Activated gamma-delta T cell treated with anti-CD3 and anti-CD28 coated beads, Interleukin-2, amount 50 U/mL, for 16 hours (primary cell): ENCODE data around the gene RGP1.

Experiments
- DNase-seq: peaks from one replicate; pipeline ENCODE4 v3.0.0-alpha.2; 2020; ENCODE audit warnings: low read depth

Gene RGP1

DNA sequence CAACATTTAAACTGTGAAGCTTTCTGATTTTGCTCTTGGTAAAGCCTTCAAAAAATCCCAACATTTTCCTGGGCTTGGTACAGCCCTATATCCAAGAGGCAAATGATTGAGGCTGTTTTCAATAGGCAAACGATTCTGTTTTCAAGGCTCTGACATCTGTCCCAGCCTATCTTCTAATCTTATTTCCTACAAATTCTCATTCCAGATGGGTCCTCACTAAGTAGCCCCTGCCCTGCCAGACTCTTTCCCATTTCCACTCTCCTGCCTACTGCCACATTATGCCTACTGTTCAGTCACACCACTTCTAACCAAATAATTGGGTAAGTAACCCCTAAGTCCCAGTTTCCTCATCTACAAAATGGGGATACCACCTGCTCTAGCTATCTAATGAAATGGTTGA lies 3.5 kb upstream of the RGP1 start:
- no peak for DNase-seq

DNA sequence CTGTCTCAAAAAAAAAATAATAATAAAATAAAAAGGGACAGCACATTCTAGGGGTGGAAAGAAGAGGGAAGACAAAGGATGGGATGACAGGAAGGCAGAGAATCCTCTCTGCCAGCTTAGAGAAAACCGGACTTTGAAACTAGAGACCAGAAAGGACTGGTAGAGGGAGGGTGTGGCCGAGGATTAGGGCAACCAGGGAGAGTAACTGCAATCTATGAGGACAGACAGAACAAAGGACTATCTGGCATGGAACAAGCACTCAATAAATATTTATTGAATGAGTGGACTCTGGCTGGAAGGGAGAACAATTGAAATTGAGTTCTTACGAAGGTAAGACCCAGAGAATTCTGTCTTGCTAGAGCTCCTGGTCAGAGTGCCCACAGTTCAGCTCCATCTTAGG lies 2.5 kb upstream of the RGP1 start:
- DNase-seq, result no peak

DNA sequence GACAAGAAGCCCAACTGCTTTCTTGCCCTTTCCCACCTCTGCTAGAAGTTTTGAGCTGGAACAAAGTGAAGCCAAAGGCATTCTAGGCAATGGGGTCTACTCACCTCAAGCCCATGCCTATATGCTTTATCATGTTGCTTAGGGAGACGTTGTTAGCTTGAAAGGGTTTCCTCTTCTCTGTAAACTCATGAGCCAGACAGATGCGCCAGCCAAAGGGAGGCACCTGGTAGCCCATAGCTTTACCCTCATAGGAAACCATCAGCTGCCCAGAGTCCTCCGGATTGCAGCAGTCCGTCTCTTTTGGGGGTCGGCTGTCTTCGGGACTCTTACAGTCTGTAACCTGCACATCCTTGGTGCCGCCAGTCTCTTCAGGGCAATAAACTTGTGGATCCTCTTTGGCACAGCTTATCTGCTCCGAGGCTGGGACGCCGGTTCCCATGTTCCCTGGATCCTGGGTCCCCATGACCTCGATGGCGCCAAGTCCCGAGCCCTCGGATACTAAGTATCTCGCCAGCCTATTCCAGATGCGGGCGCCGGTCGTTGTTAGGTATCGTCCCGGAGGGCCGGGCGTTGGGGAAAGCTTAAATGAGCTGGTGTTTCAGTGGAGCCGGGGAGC lies 737 bp upstream of the RGP1 start:
- DNase-seq, result no peak

DNA sequence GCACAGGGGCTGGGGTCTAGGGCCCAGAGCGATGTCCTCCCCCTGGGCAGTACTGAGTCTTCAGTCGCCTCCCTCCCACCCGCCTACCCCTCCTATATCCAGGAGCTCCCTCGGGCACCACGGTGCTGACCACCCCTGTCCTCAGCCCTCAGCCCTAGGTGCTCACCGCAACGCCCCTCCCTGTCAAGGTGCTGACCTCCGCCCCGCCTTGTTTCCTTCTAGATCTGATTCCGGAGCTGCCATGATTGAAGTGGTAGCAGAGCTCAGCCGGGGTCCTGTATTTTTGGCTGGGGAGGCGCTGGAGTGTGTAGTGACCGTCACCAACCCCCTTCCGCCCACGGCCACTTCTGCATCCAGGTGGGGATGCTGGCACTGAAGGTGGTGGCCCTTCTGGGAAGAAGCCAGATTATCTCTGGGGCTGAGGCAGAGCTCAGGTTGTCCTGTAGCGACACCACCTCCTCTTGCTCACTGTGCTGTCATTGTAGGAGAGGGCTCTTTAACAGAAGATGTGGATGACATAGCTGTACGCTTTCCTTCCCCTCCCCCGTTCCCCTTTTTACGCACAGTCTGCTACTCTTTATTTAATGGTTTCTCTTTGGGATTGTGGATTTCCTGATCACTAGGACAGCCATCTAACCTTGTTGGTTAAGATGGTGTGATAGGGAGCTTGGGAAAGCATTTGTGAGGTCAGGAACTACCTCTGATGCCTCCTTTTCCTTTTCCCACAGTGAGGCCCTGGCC lies 598 bp downstream of the RGP1 start:
- DNase-seq, result peak; percentile 25

DNA sequence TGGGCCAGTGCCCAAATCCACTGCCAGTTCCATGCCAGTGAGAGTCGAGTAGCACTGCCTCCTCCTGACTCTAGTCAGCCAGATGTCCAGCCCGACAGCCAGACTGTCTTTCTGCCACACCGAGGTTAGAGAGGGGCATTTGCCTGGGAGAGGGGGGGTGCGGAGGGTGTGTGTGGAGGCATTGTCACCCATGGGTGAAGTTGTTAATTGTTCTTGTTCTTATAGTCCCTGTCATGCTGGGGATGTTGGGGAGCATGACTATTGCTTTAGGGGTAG lies 1.1 kb downstream of the RGP1 start:
- no peak for DNase-seq

DNA sequence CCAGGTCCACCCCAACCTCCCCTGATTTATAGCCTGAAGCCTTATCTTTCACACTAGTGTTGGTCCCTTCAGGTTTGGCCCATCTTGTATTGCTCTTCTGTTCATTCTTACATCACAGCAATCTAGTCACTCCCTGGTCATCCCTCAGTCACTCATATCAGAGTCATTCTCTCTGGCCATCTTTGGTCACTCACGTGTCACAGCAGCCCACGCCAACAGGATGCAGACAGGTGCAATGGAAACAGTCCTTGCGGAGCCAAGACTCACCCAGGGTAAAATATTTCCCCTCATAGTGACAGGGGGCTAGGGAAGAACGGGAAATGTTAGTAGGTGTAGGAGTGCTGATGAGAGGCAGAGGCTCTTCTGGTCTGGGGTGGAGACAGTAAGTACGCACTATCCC lies 4.4 kb downstream of the RGP1 start:
- no peak for DNase-seq

DNA sequence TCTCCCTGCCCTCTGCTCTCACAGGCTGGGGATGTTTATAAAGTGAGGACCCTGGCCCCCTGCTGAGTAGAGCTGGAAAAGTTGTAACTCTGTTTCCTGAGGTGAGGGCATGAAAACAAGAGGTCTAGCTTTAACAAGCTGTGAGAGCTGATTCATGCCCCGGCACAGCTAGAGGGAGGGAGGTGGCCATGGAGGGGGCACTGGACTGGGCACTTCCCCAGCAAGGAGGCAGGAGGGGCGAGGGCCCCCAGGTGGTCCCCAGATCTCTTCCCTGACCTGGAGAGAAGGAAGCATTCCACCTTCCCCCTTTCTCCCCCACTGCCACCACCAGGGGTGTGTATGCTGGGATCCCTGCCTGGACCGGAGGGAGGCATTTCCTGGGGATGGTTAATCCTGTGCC lies 5.2 kb downstream of the RGP1 start, which contains the start of gene MSMP:
Gene MSMP, minus strand, starts transcription at position 13 of the 400 bp plus-strand sequence. CDS start 147 bp downstream, outside the sequence.
- no peak for DNase-seq

DNA sequence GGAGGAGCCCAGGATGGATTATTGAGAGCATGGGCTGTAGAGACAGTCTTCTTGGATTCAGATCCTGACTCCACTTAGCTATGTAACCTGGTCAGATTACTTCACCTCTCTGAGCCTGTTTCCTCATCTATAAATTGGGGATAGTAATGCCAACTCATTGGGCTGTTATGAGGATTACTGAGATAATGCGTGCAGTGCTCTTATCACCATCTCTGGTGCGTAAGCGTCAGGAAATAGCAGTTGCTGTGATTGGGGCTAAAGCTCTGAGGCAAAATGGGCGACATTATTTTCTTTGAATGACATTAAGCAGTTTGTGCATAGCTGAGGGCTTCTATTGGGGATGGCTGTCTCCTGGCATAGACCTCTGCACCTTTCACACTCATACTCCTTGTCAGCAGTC lies 6.0 kb downstream of the RGP1 start:
- no peak for DNase-seq

DNA sequence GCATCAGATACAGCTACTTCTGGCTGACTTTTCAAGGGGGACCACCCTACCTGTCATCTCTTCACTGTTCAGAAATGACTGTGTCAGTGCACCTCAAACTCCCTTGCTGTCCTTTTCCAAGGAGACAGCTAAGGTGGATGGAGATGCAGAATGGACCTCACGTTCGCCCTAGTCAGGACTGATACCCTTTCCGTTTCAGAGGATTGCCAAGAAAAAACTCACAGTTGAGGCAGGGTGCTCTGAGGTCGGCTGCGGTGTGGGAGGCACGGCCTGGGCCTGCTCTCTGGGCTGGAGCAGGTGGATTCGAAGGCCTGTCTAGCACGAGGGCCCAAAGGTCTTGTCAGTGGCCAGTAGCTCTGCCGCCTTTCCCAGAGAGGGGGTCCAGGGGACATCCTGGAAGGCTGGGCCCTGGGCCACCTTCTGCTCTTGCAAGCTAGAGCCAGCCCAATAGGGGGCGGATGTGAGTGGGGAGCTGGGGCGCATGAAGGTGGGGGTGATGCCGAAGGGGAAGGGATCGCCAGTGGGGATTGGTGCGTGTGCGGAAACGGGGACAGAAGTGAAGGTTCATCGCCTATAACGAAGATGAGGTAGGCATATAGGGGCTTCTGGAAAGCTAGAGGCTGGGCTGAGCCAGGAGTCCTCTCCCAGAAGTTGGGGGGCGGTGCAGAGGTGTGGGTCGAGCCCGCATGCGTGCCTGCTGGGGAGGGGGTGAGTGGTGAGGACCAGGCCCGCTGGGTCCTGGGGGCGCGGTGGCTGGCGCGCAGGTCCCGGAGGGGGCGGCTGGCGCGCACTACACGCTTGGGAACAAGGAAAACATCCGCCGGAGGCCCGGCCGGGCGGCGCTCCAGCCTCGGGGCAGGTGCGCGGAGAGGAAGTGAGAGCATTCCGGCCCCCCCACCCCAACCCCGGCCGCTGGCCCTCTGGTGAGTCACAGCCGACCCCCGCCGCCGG lies 7.5 kb downstream of the RGP1 start:
- peak; percentile 66 for DNase-seq

DNA sequence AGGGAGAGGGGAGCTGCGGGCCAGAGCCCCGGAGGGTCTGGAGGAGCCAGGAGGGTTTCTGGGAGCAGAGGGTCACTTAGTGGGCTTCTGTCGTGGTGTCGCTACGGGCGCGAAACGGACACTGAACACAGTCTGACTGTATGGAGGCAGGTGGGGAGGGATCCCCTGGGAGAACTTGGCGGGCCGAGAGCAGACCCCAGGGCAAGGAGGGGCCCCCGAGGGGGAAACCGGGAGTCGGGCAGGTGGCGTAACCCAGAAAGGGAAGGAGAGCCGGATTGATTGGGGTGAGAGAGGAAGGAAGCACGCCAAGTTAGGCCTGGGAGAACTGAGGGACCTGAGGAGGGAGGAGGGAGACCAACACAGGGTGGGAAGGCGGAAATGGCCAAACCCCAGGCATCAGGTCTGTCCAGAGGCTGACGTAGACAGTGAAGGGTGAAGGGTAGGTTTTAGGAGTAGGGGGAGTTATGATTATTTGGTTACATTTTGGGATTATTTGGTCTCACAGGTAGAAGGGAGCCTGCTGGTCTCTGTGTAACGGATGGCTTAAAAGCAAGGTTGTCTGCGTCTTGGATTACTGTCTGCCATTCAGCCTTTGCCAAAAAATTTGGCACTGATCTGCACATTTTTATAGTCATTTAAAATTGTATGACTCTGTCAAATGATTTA lies 8.3 kb downstream of the RGP1 start:
- DNase-seq, result no peak

DNA sequence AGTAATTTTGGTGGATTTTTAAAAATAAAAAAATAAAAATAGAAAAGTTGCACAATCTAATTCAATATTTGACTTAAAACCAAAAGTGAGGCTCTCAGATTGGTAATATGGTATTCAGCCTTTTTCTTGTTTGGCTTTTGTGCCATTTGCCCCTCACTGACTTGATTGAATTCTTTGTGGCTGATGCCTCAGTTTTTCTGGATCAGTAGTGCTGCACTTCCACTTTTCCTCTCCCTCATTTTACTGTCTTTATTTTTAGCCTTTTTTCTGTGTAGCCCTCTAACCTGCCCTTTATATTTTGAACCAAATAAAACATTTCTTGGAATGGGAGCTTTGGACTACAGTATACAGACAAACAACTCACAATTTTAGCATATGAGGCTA lies 8.8 kb downstream of the RGP1 start:
- DNase-seq, result no peak

DNA sequence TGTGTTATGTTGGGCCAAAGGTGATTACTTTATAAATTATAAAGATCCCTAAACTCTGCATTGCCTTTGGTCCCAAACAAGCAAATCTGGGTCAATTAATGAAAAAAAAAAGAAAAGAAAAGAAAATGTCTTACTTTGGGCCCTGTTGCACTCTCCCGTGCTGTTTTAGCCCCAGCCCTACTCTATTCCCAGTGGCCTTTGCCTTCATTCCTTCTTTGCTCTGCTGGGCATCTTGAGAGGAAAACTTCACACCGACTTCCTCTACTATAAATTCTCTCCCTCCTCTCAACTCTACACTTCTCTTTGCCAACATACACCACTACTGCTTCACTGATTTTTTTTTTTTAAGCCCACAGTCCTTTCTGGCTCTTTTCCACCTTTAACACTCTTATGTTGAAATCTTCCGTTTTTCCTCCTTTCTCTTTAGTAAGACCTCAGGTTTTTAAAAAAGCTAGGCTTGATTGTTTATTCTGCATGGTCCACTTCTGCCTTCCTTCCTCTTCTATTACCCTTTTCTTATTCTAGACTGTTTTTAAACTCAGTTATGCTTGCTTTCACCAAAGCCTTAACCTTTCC lies 9.5 kb downstream of the RGP1 start:
- no peak for DNase-seq

DNA sequence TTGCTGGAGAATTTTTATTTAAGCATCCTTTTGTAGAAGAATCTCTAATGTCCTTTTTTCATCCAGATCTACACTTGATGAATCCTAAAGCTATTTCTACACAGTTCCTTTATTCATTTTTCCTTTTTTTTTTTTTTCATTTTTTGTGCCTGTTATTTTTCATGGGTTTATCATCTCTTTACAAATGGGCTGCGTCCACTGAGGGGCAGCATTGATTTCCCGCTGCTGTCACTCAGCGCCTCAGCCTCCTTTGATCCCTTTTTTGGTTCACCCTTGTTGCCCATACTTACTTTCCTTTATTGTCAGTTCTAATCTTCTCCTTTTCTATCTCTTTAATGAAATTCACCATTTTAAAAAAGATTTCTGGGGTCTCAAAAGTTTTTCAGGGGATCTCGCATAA lies 10.7 kb downstream of the RGP1 start:
- no peak for DNase-seq

DNA sequence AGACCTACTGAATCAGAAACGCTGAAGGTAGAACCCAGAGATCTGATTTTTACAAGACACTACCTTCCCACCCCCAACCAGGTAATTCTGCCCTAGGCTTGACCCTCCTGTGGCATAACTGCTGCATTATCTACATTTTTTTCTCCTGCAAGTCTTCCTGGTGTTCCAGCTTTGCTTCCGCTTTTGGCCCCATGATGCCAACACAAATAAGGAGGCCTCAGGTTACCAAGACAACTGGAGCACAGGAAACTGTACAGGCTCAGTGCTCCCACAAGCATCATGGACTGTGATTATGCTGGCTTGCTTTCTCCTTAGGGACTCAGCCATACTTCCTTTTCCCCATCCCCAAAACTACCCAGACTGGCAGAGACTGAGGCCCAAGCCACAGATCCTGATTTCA lies 11.6 kb downstream of the RGP1 start:
- no peak for DNase-seq

DNA sequence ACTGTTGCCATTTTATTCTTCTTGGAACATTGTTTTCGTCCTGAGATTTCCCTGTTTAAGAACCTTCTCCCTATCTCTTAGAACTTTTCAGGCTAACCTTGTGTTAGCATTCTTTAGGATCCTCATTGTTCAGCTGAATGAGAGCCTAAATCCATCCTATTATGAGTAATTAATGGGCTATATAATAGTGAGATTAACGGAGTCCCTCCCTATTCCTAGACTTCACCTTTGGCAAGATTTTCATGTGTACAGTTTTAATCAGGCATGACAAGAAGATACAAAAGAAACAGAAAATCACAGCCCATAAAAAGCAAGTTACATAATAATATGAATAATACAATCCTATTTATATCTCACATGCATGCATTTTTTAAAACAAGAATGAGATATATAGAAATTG lies 14.1 kb downstream of the RGP1 start:
- no peak for DNase-seq

DNA sequence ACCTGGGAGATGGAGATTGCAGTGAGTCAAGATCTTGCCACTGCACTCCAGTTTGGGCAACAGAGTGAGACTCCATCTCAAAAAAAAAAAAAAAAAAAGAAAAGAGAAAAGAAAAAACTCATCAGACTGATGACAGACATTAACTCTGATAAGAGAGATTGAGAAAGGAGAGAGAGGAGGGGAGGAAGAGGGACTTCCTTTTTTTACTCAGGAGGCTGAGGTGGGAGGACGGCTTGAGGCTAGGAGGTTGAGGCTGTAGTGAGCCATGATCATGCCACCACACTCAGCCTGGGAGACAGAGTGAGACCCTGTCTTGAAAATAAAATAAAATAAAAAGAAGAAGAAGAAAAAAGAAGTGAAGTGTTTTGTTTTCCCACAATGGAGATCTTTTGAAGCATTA lies 14.7 kb downstream of the RGP1 start:
- no peak for DNase-seq

DNA sequence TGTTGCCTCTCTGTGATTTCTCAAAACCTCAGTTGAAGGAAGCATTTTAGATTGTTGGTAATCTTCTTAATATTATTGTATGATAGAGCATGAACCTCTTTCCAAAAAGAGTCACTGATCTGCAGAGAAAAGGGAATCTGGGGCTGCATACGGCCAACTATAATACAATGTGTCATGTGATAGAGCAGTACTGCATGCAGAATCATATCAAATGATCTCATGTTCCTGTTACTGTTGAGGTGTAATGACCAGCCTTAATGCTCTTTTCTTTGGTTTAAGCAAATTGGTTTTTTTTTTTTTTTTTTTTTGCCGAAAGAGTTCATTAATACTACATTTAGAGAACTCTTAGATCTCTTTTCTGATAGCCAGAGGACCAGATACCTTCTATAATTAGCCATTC lies 17.9 kb downstream of the RGP1 start:
- no peak for DNase-seq

DNA sequence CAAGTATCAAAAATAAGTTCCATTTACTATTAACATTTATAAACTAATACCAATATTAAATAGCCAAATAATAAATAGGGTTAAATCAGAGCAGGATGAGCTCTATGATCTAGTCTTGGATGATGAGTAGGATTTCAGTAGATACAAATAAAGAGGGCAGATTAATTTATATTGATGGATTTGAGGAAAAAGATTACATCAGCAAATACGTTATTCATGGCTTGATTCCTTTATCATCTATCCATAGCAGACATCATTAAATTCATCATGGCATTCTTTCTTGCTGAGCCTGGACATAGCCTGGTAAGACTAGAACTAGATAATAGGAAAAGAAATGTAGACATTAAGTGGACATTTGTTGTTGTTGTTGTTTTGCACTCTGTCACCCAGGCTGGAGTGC lies 18.4 kb downstream of the RGP1 start:
- no peak for DNase-seq

DNA sequence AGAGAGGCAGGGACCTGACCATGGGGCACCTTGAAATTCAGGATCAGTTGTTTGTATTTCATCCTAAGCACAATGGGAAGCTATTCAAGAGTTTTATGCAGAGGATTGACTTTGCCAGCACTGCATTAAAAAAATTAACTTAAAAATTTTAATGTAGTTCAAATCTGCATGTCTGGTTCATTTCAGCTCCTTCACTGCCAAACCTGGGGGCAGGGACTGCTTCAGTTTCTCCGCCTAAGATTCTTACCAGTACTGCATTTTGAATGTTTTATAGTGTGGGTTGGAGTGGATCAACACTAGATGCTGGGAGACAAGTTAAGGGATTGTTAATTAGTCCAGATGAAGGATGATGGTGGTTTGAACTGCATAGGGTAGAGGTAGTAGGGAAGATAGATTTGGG lies 20.7 kb downstream of the RGP1 start:
- DNase-seq, result no peak

DNA sequence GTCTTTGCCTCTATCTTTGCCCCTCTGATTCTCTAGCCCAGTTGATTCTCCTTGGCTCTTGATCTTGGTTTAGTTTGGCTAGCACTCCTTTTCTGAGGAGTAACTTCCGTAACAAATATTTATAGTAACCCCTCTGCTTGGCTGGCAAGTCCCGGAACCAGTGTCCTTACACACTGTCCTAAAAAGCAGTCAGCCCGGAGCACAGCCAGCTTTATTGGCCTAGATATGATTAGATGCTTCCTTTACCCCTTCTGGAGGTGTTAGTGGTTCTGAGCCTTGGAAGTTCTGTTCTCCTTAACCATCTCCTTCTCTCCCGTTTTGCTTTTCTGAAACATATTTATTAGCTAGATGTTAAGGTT lies 22.0 kb downstream of the RGP1 start:
- no peak for DNase-seq

DNA sequence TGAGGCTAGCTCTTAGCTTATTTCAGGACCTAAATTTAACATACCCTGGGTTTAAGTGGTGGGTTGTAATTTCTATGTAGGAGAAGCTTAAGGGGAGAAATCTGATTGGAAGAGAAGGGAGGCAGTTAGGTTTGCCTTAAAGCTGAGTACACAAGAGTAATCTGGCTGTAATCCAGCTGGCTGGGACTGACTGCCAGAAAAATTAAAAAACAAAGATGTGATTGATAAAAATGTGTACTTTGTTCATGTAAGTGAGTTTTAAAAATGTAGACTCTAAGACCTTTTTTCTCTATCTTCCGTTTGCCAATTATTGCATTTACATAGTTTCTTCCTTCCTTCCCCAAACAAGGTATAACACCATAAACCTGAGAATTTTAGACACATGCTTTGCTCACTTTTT lies 22.4 kb downstream of the RGP1 start:
- no peak for DNase-seq

DNA sequence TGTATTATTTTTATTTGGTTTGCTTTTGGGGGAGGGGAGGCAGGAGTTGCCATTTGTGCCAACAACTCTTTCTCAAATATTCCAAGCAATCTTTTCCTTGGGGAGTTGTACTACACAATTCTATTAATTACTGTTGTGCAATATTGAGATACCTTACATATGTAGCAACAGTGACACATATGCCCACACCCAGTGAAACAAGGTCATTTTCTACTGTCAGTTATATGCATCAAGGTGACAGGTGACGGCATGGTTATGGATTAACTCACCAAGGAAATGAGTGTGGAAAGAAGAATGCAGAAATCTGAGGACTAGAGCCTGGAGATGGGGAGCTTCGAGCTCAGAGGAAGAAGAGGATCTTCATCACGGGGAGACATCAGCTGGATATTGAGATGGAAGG lies 22.9 kb downstream of the RGP1 start:
- no peak for DNase-seq
